Ovary (tissue), 9 donors: ENCODE results near the gene GPR107. TPM values are rescaled to one million over a fixed set of nuclear protein-coding genes. Genes with fewer than 3 reads are reported as not detected.

ENCODE experiments used
- DNase-seq, 5 donors: peaks; one replicate each; pipeline ENCODE4 v3.0.0-alpha.2; 2019 to 2020
- H3K27ac ChIP-seq, 2 donors: fragments of 200-600 bp; one replicate each; pipeline versions ENCODE4 v1.5.1 to v1.8.0; 2019 to 2022
- H3K27me3 ChIP-seq: fragments of 200-600 bp; one replicate; pipeline ENCODE4 v1.8.0; 2022
- H3K36me3 ChIP-seq: fragments of 200-600 bp; sonication (generic); one replicate; pipeline ENCODE4 v1.5.1; 2019
- H3K4me1 ChIP-seq: one replicate; pipeline ENCODE4 v1.8.1; 2013; ENCODE audit warnings: mild to moderate bottlenecking, moderate library complexity; ENCODE audit not compliant: insufficient read depth
- H3K4me3 ChIP-seq: fragments of 200-600 bp; sonication (generic); one replicate; pipeline ENCODE4 v1.5.1; 2017
- H3K9me3 ChIP-seq, 2 donors: fragments of 200-600 bp in 1 of 2; sonication (generic) in 1 of 2; one replicate each; pipeline versions ENCODE4 v1.5.1 to v1.8.1; 2013 to 2019; ENCODE audit warnings: mild to moderate bottlenecking in 1 of 2, moderate library complexity in 1 of 2
- CTCF ChIP-seq, 3 donors: fragments of 450-650 bp in 2 of 3; fragments of 200-600 bp in 1 of 3; IDR thresholded peaks; one replicate each; pipeline versions ENCODE4 v1.5.1 to v1.8.0; 2016 to 2022; ENCODE audit warnings: antibody characterized with exemption in 3 of 3, mild to moderate bottlenecking in 1 of 3
- EP300 ChIP-seq: sonication (generic); formaldehyde crosslinking; IDR thresholded peaks from one replicate; pipeline ENCODE4 v1.6.1; 2017; ENCODE audit warnings: antibody characterized with exemption
- POLR2A ChIP-seq: fragments of 450-650 bp; IDR thresholded peaks from one replicate; pipeline ENCODE4 v1.6.1; 2017; ENCODE audit warnings: antibody characterized with exemption, mild to moderate bottlenecking, moderate library complexity
- WGBS, 3 donors: extraction: QIAGEN DNeasy Blood & Tissue Kit in 1 of 3; methylation state at CpG; one replicate each; pipeline versions ENCODE4 v1.1.5 to v1.1.7; 2013 to 2017; 5-methylcytosine and 5-hydroxymethylcytosine counted together
- intact Hi-C, 4 donors: fragments of 100-400 bp; cut with DNase I; formaldehyde crosslinking; loops; one replicate each; pipeline versions ENCODE4 v1.11.0 to v1.15.1; 2022 to 2023
- polyA plus RNA-seq, 2 donors: library from polyadenylated mRNA; stranded (reverse); fragments of 200-250 nt in 1 of 2; fragments of 350-450 nt in 1 of 2; fragmentation: Illumina TruSeq in 1 of 2; extraction: RNeasy Lipid Tissue Mini Kit (QIAGEN cat#74804) in 1 of 2; gene quantifications; one replicate each; pipeline ENCODE4 v1.2.3, GENCODE V29; 2013 to 2014
- total RNA-seq, 7 donors: library from RNA; depleted of rRNA in 2 of 7; stranded (reverse); fragments of >200 nt in 2 of 7; fragmentation: NEBNext Ultra II Directional in 3 of 7; extraction: Animal tissue kit (Norgen Biotek cat#: 25700) in 3 of 7; gene quantifications; one replicate each; pipeline versions ENCODE4 v1.1.0 to v1.2.4, GENCODE V29; 2016 to 2023
- donor health status: DM: no; HTN: no; CAD: no; lungs with moderate emphysema.
- donor health status: DM: no; HTN: no; CAD: no.
- donor health status: Bipolar disorder and iron deficiency.
- donor health status: DM: yes; HTN: yes; CAD: no.
- donor health status: DM: no; HTN: no; CAD: no.
- donor health status: DM: yes; HTN: yes; CAD: no.

The GPR107 gene
- total and polyA plus RNA-seq, 9 donors, result 11.6 to 44.0 (median 28.3) TPM

- DNase-seq, result no peak
- Histone ChIP-seq H3K27ac (no peak overlapping the region), H3K4me3 (no peak overlapping the region), H3K36me3 (no peaks in the 10 kb centered on the region), H3K27me3 (no peaks in the 10 kb centered on the region), H3K4me1 (no peaks in the 10 kb centered on the region), H3K9me3 (no peaks in the 10 kb centered on the region)
- 68 to 77% (median 73%) methylated on average over 6 of the region's 6 CpGs for WGBS, 3 donors
- no peak for TF ChIP-seq POLR2A
- TF ChIP-seq EP300, result no peak
- TF ChIP-seq CTCF (IDR thresholded peaks at IDR 0.05), result no peak
- intact Hi-C loops, result loop anchor here in 1 of 4 donors (2.0 kb wide), 1 partner anchor 23 kb away; no protein-coding TSS in a partner anchor
Measured at GRCh38 chr9:130120299-130120587, 66.5 kb downstream of the GPR107 start.

GRCh38 chr9:130120832-130121231, 67.1 kb downstream of the GPR107 start:
- intact Hi-C loops, result loop anchor here in 1 of 4 donors (2.0 kb wide), 1 partner anchor 22 kb away; no protein-coding TSS in a partner anchor
- Histone ChIP-seq H3K27me3 (no peaks in the 10 kb centered on the region), H3K36me3 (no peaks in the 10 kb centered on the region), H3K9me3 (no peaks in the 10 kb centered on the region), H3K4me3 (no peak overlapping the region), H3K27ac (no peak overlapping the region), H3K4me1 (no peaks in the 10 kb centered on the region)
- no peak for TF ChIP-seq EP300
- no peak for TF ChIP-seq CTCF (IDR thresholded peaks at IDR 0.05)
- TF ChIP-seq POLR2A, result no peak
- whole genome bisulfite sequencing, 3 donors, result 29 to 59% (median 45%) methylated on average over 9 of the region's 9 CpGs
- no peak for DNase-seq

- Histone ChIP-seq H3K9me3 (no peaks in the 10 kb centered on the region), H3K4me1 (no peaks in the 10 kb centered on the region), H3K27ac (no peak overlapping the region), H3K27me3 (no peaks in the 10 kb centered on the region), H3K36me3 (no peaks in the 10 kb centered on the region), H3K4me3 (no peak overlapping the region)
- no peak for DNase-seq
- WGBS, 3 donors, result 77 to 91% (median 82%) methylated on average over 7 of the region's 7 CpGs
- TF ChIP-seq EP300 (no peak), POLR2A (no peak)
- intact Hi-C loops, result no loop called here
Measured at GRCh38 chr9:130122456-130122855, 68.8 kb downstream of the GPR107 start.

GRCh38 chr9:130124085-130124860, 70.6 kb downstream of the GPR107 start:
- intact Hi-C loops, result no loop called here
- no peaks in the 10 kb centered on the region for H3K36me3 ChIP-seq
- DNase-seq, result peak in 4 of 5 donors; percentile 37 to 53 (median 52)
- no peak for TF ChIP-seq CTCF (IDR thresholded peaks at IDR 0.05)
- TF ChIP-seq POLR2A, result no peak
- TF ChIP-seq EP300, result no peak
- H3K4me1 ChIP-seq, result no peaks in the 10 kb centered on the region
- no peaks in the 10 kb centered on the region for H3K9me3 ChIP-seq
- no peaks in the 10 kb centered on the region for H3K27me3 ChIP-seq
- WGBS, 3 donors, result 34 to 57% (median 55%) methylated on average over 7 of the region's 7 CpGs
- H3K4me3 ChIP-seq, result no peak overlapping the region
- H3K27ac ChIP-seq, result no peak overlapping the region

- H3K9me3 ChIP-seq, result no peaks in the 10 kb centered on the region
- H3K27ac ChIP-seq, result no peak overlapping the region
- no peaks in the 10 kb centered on the region for H3K4me1 ChIP-seq
- TF ChIP-seq EP300 (no peak), CTCF (IDR thresholded peaks at IDR 0.05) (no peak), POLR2A (no peak)
- intact Hi-C loops, result no loop called here
- H3K27me3 ChIP-seq, result no peaks in the 10 kb centered on the region
- no peak for DNase-seq
- no peaks in the 10 kb centered on the region for H3K36me3 ChIP-seq
- WGBS, 3 donors, result 64 to 87% (median 79%) methylated on average over 4 of the region's 4 CpGs
- H3K4me3 ChIP-seq, result no peak overlapping the region
Measured at GRCh38 chr9:130126721-130127433, 73.2 kb downstream of the GPR107 start.
